Mucosa of descending colon (tissue), 3 donors: ENCODE results near the gene SMKR1. TPM values are rescaled to one million over a fixed set of nuclear protein-coding genes. Genes with fewer than 3 reads are reported as not detected.
A peak's percentile ranks its signal among the peaks of the same experiment; 100 is the strongest.

Experiments
- ATAC-seq: fragments of 200-7000 bp; cut with Tn5 transposase; one replicate; pipeline ENCODE4 v1.9.1; 2020; ENCODE audit warnings: mild to moderate bottlenecking, moderate library complexity
- DNase-seq, 3 donors: peaks; one replicate each; pipeline ENCODE4 v3.0.0-alpha.2; 2020
- H3K36me3 ChIP-seq: fragments of 200-600 bp; one replicate; pipeline ENCODE4 v1.8.0; 2021; ENCODE audit warnings: low read depth, mild to moderate bottlenecking
- H3K4me1 ChIP-seq: fragments of 200-600 bp; one replicate; pipeline ENCODE4 v1.8.0; 2021; ENCODE audit warnings: low read depth, mild to moderate bottlenecking
- H3K4me3 ChIP-seq: fragments of 200-600 bp; one replicate; pipeline ENCODE4 v1.8.0; 2021; ENCODE audit warnings: mild to moderate bottlenecking
- H3K9me3 ChIP-seq: fragments of 200-600 bp; one replicate; pipeline ENCODE4 v1.8.0; 2021; ENCODE audit warnings: mild to moderate bottlenecking
- intact Hi-C, 2 donors: fragments of 100-400 bp; cut with DNase I in 1 of 2; cut with micrococcal nuclease in 1 of 2; formaldehyde crosslinking; loops; one replicate each; pipeline versions ENCODE4 v1.11.0 to v1.11.1; 2022; cut with DNase I, micrococcal nuclease
- total RNA-seq, 3 donors: library from RNA; stranded (reverse); fragmentation: NEBNext Ultra II Directional in 2 of 3; extraction: Animal tissue kit (Norgen Biotek cat#: 25700) in 2 of 3; gene quantifications; one replicate each; pipeline versions ENCODE4 v1.2.1 to v1.2.4, GENCODE V29; 2021 to 2023
- TF ChIP-seq, protein P1 (sequence below): fragments of 200-600 bp; IDR thresholded peaks from one replicate; pipeline ENCODE4 v1.8.0; 2022; ENCODE audit warnings: antibody characterized with exemption, mild to moderate bottlenecking
- donor health status: DM: no; HTN: no; CAD: no; lungs with moderate emphysema.
- donor health status: DM: no; HTN: no; CAD: no.
- donor health status: DM: no; HTN: yes; CAD: no.

Gene SMKR1
- total RNA-seq, 3 donors from 2014 or later: not detected

DNA sequence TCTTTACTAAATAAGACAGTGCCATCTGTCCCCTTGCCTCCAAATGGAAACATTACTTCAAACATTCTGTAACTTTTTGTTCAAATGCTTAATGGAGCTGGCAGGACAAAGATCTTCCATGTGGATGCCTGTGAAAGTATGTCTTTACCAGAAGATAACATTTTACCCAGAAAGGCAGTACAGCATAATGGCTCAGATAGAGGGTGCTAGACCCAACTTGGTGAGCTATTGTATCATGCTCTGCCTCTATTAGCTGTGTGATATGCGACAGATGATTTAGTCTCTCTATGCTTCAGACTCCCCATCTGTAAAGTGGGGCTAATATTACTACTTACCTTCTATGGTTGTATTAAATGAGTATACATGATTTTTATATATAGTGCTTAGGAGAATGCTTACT is 8.8 kb upstream of the SMKR1 start:
- DNase-seq: no peak
- no peak overlapping the region for H3K4me3 ChIP-seq
- no peaks in the 10 kb centered on the region for H3K36me3 ChIP-seq
- H3K4me1 ChIP-seq: no peaks in the 10 kb centered on the region
- H3K9me3 ChIP-seq: no peaks in the 10 kb centered on the region
- intact Hi-C loops: no loop called here
- no peak for ATAC-seq
- TF ChIP-seq, protein P1, sequence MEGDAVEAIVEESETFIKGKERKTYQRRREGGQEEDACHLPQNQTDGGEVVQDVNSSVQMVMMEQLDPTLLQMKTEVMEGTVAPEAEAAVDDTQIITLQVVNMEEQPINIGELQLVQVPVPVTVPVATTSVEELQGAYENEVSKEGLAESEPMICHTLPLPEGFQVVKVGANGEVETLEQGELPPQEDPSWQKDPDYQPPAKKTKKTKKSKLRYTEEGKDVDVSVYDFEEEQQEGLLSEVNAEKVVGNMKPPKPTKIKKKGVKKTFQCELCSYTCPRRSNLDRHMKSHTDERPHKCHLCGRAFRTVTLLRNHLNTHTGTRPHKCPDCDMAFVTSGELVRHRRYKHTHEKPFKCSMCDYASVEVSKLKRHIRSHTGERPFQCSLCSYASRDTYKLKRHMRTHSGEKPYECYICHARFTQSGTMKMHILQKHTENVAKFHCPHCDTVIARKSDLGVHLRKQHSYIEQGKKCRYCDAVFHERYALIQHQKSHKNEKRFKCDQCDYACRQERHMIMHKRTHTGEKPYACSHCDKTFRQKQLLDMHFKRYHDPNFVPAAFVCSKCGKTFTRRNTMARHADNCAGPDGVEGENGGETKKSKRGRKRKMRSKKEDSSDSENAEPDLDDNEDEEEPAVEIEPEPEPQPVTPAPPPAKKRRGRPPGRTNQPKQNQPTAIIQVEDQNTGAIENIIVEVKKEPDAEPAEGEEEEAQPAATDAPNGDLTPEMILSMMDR: no peak

DNA sequence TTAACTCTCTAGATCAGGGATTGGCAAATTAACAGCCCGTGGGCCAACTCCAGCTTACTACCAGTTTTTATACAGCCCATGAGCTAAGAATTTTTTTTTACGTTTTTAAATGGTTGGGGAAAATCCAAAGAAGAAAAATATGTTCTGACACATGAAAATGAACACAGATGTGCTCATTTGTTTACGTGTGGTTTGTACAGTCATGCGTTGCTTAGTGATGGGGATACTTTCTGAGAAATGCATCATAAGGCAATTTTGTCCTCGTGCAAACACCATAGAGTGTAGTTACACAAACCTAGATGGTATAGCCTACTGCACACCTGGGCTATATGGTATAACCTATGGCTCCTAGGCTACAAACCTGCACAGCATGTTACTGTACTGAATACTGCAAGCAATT is 8.3 kb upstream of the SMKR1 start:
- DNase-seq (no peak), ATAC-seq (peak; percentile 44)
- Histone ChIP-seq H3K4me1 (no peaks in the 10 kb centered on the region), H3K36me3 (no peaks in the 10 kb centered on the region), H3K9me3 (no peaks in the 10 kb centered on the region), H3K4me3 (no peak overlapping the region)
- TF ChIP-seq, protein P1: no peak
- intact Hi-C loops: no loop called here

DNA sequence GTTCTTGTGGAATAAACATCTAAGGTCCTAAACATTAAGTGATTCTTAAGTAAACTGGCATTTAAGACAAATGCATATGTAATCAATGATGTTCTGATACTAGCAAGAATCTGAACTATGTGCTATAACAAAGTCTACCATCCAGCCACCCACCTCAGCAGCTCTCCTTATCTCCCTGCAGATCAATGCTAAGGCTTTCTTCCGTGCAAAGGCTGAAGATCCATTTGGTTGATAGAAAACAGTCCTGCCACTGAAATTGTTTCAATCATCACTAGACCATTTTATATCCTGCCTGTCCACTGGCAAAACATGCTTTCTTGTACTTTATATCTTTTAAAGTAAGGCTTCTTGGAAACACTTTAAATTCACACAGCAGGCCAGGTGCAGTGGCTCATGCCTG is 6.3 kb upstream of the SMKR1 start:
- intact Hi-C loops: no loop called here
- DNase-seq (no peak), ATAC-seq (no peak)
- Histone ChIP-seq H3K36me3 (no peaks in the 10 kb centered on the region), H3K9me3 (no peaks in the 10 kb centered on the region), H3K4me1 (no peaks in the 10 kb centered on the region), H3K4me3 (no peak overlapping the region)
- TF ChIP-seq, protein P1: no peak

DNA sequence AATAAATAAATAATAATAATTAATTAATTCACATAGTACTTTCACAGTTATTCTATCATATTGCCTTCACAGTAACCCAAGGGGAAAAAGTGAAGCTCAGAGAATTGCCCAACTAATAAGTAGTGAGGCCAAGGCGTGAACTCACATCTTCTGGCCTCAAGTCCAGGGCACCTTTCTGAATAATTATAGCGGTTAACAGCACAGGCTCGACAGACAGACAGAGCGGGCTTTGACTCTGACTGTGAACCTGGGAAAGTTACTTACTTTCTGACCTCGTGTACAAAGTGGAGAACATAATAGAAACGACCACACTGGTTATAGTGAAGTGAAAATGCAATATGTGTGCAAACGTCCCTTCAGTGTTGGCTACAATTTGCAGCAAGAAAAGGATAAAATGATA is 5.7 kb upstream of the SMKR1 start:
- peaks cover 2% of the 10 kb centered on the region for H3K4me1 ChIP-seq
- no peak for ATAC-seq
- TF ChIP-seq, protein P1: no peak
- H3K36me3 ChIP-seq: no peaks in the 10 kb centered on the region
- H3K4me3 ChIP-seq: no peak overlapping the region
- no peak for DNase-seq
- intact Hi-C loops: no loop called here
- no peaks in the 10 kb centered on the region for H3K9me3 ChIP-seq

DNA sequence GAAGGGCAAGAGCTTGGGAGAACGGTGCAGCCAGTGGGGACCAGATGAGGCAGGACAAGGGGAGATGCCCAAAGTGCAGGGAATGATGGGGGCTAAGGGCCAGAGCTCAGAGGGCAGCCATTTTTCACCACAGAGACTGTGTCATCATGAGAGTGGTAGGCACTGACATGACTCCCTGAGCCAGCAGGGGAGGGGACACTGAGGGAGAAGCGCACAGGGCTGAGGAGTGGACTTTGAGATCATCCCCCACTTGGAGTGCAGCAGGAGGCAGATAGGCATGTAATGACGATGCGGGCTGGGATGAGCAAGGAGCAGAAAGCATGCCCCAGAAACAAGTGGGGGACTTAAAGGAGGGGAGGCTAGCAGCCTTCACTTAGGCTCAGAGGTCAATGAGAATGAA is 5.2 kb upstream of the SMKR1 start:
- no peak for ATAC-seq
- Histone ChIP-seq H3K4me1 (peaks cover 6% of the 10 kb centered on the region), H3K4me3 (no peak overlapping the region), H3K36me3 (no peaks in the 10 kb centered on the region), H3K9me3 (no peaks in the 10 kb centered on the region)
- intact Hi-C loops: no loop called here
- TF ChIP-seq, protein P1: no peak
- no peak for DNase-seq

DNA sequence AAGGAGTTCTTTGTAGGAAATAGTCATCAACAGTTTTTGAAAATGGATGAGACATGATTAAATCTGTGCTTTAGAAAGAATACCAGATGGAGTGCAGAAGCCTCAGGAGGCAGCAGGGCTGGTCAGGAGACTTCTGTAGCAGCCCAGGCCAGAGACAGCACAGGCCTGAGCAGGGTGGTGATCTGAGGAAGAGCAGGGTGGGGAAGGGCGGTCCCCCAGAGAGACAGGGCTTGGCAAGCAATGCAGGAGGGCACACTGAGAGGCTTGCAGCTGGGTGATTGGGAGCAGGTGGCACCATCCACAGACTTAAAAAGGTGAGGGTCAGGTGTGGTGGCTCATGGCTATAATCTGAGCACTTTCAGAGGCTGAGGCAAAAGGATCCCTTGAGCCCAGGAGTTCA is 4.3 kb upstream of the SMKR1 start:
- Histone ChIP-seq H3K9me3 (no peaks in the 10 kb centered on the region), H3K36me3 (no peaks in the 10 kb centered on the region), H3K4me3 (no peak overlapping the region), H3K4me1 (peaks cover 11% of the 10 kb centered on the region)
- ATAC-seq (no peak), DNase-seq (no peak)
- intact Hi-C loops: no loop called here
- TF ChIP-seq, protein P1: no peak
